PFSK-1 (cell line): ENCODE results near the gene NUP188.

Experiments used
- POLR2AphosphoS5 ChIP-seq: IDR thresholded peaks from 2 replicates; pipeline ENCODE4 v1.6.1; 2012; ENCODE audit warnings: low read depth, mild to moderate bottlenecking, control low read depth, low read length, moderate library complexity
- TAF1 ChIP-seq: IDR thresholded peaks from 2 replicates; pipeline ENCODE4 v1.6.1; 2012; ENCODE audit warnings: low read length, control low read depth, borderline replicate concordance; ENCODE audit not compliant: insufficient read depth
- TF ChIP-seq, protein P1 (sequence below), 2 experiments: IDR thresholded peaks; 2 replicates each; pipeline versions ENCODE4 v1.6.1 to v1.8.0; 2011 to 2012; ENCODE audit warnings: low read depth in 2 of 2, low read length in 2 of 2, control low read depth in 1 of 2, inconsistent platforms in 1 of 2, mild to moderate bottlenecking in 1 of 2, moderate library complexity in 1 of 2; ENCODE audit not compliant: insufficient read depth in 1 of 2

DNA sequence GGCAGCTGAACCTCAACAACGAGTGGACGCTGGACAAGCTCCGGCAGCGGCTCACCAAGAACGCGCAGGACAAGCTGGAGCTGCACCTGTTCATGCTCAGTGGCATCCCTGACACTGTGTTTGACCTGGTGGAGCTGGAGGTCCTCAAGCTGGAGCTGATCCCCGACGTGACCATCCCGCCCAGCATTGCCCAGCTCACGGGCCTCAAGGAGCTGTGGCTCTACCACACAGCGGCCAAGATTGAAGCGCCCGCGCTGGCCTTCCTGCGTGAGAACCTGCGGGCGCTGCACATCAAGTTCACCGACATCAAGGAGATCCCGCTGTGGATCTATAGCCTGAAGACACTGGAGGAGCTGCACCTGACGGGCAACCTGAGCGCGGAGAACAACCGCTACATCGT lies 39.1 kb upstream of the NUP188 start:
- no peak for TF ChIP-seq POLR2AphosphoS5
- no peak for TF ChIP-seq TAF1
- TF ChIP-seq, protein P1, sequence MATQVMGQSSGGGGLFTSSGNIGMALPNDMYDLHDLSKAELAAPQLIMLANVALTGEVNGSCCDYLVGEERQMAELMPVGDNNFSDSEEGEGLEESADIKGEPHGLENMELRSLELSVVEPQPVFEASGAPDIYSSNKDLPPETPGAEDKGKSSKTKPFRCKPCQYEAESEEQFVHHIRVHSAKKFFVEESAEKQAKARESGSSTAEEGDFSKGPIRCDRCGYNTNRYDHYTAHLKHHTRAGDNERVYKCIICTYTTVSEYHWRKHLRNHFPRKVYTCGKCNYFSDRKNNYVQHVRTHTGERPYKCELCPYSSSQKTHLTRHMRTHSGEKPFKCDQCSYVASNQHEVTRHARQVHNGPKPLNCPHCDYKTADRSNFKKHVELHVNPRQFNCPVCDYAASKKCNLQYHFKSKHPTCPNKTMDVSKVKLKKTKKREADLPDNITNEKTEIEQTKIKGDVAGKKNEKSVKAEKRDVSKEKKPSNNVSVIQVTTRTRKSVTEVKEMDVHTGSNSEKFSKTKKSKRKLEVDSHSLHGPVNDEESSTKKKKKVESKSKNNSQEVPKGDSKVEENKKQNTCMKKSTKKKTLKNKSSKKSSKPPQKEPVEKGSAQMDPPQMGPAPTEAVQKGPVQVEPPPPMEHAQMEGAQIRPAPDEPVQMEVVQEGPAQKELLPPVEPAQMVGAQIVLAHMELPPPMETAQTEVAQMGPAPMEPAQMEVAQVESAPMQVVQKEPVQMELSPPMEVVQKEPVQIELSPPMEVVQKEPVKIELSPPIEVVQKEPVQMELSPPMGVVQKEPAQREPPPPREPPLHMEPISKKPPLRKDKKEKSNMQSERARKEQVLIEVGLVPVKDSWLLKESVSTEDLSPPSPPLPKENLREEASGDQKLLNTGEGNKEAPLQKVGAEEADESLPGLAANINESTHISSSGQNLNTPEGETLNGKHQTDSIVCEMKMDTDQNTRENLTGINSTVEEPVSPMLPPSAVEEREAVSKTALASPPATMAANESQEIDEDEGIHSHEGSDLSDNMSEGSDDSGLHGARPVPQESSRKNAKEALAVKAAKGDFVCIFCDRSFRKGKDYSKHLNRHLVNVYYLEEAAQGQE (IDR thresholded peaks at IDR 0.05; ENCODE audit: insufficient read depth in 1 of 2, low read depth in 2 of 2, low read length in 2 of 2), result no peak
